SK-N-SH (cell line): ENCODE data around the gene SHD. TPM values are rescaled to one million over a fixed set of nuclear protein-coding genes. Genes with fewer than 3 reads are reported as not detected.

Experiments used
- CTCF ChIP-seq: fragments of 200-600 bp; sonication (generic); IDR thresholded peaks from 2 replicates; pipeline ENCODE4 v1.6.1; 2017; ENCODE audit warnings: antibody characterized with exemption, mild to moderate bottlenecking, moderate library complexity
- EP300 ChIP-seq, 2 experiments: IDR thresholded peaks; 2 replicates each; pipeline versions ENCODE4 v1.4.0 to v1.6.1; 2012; ENCODE audit warnings: borderline replicate concordance in 1 of 2, low read depth in 1 of 2, low read length in 1 of 2
- EZH2phosphoT487 ChIP-seq: fragments of 200-600 bp; sonication (generic); IDR thresholded peaks from 2 replicates; pipeline ENCODE4 v1.6.1; 2017; ENCODE audit warnings: low read depth, mixed run types, mild to moderate bottlenecking, antibody characterized with exemption, moderate library complexity, borderline replicate concordance
- FOXM1 ChIP-seq: IDR thresholded peaks from 2 replicates; pipeline ENCODE4 v1.4.0; 2012; ENCODE audit warnings: low read depth, mild to moderate bottlenecking
- GABPA ChIP-seq: IDR thresholded peaks from 2 replicates; pipeline ENCODE4 v1.4.0; 2012; ENCODE audit warnings: low read depth, mild to moderate bottlenecking
- IRF3 ChIP-seq: fragments of 150-350 bp; IDR thresholded peaks from 2 replicates; pipeline ENCODE4 v1.6.1; 2016; ENCODE audit warnings: mild to moderate bottlenecking, low read depth, low read length
- JUND ChIP-seq: IDR thresholded peaks from 2 replicates; pipeline ENCODE4 v1.4.0; 2012
- REST ChIP-seq: IDR thresholded peaks from 2 replicates; pipeline ENCODE4 v1.6.1; 2012; ENCODE audit warnings: mild to moderate bottlenecking, low read depth, low read length, moderate library complexity
- SMC3 ChIP-seq: IDR thresholded peaks from 2 replicates; pipeline ENCODE4 v1.6.1; 2012; ENCODE audit warnings: low read depth, low read length, improper control_type of control experiment
- TAF1 ChIP-seq: IDR thresholded peaks from 2 replicates; pipeline ENCODE4 v1.6.1; 2012; ENCODE audit warnings: low read depth, mild to moderate bottlenecking, low read length, moderate library complexity, borderline replicate concordance
- USF1 ChIP-seq: IDR thresholded peaks from 2 replicates; pipeline ENCODE4 v1.4.0; 2012; ENCODE audit warnings: low read depth, borderline replicate concordance
- ZBTB33 ChIP-seq: IDR thresholded peaks from 2 replicates; pipeline ENCODE4 v1.4.0; 2012; ENCODE audit warnings: low read depth, borderline replicate concordance
- polyA plus RNA-seq, 3 experiments: library from polyadenylated mRNA; depleted of rRNA; stranded (reverse); fragments of >200 nt; gene quantifications; 2 replicates each; pipeline ENCODE4 v1.2.3, GENCODE V29; 2012

SHD gene
- polyA plus RNA-seq, 1 of the 3 experiments (the other 2 are of a cell fraction): 3.1 TPM

GRCh38 chr19:4246767-4247593, 32.1 kb upstream of the SHD start, which contains the start of gene YJU2 (continued):
- TF ChIP-seq CTCF (peak; percentile 63), JUND (no peak), TAF1 (peak; percentile 70), EZH2phosphoT487 (no peak), USF1 (peak; percentile 43; the same call in 1 of the 2 replicates), REST (peak; percentile 53), GABPA (peak; percentile 99), SMC3 (no peak), ZBTB33 (peak; percentile 83; the same call in 1 of the 2 replicates), FOXM1 (0 out of 2 replicates have a peak, but pooled peaks have one; percentile 23), EP300 (IDR thresholded peaks at IDR 0.05; ENCODE audit: borderline replicate concordance in 1 of 2, low read depth in 1 of 2, low read length in 1 of 2) (peak; percentile 18 to 22; a peak in 1 of 4 replicates), IRF3 (no peak; the same call in 1 of the 2 replicates)
